Measurements from ENCODE around the gene MOB1B.
A peak's percentile ranks its signal among the peaks of the same experiment; 100 is the strongest.

The MOB1B gene

DNA sequence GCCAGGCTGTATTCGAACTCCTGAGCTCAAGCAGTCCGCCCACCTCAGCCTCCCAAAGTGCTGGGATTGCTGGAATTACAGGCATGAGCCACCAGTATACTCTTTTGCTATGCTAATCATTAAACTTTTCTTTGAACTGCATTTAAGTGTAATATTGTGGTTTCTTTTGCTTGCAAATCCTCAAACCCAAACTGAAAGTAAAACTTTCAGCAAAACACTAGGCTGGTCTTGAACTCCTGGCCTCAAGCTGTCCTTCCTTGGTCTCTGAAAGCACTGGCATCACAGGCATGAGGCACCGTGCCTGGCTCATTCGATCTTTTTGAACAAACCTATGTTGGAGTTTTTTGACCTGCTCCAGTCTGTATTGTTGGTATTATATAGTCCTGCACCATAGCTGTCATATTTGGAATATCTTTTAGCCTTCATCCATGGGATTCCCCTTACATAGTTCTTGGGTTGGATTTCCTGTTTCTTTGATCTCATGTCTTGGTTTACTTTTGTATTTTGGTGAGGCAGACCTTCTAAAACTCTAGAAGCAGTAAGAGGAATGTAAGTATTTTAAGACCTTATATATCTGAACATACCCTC is 34.1 kb downstream of the MOB1B start:
- Histone ChIP-seq H2BK5ac (ENCODE audit: low read length) (no peak overlapping the region), H3K56ac (ENCODE audit: low read length) (no peak overlapping the region), H3K4me3 (ENCODE audit: low read length) (no peak overlapping the region), H3K9ac (ENCODE audit: low read length) (no peak overlapping the region), H4K5ac (ENCODE audit: low read length) (no peak overlapping the region), H3K4ac (ENCODE audit: low read depth, low read length) (no peak overlapping the region), H3K36me3 (ENCODE audit: control insufficient read depth, insufficient read depth, low read length) (no peaks in the 10 kb centered on the region), H2AK5ac (ENCODE audit: low read length) (no peak overlapping the region), H3K79me1 (ENCODE audit: low read length) (peaks cover 9% of the 10 kb centered on the region), H4K8ac (ENCODE audit: low read depth, low read length) (no peak overlapping the region), H2BK120ac (ENCODE audit: low read depth, low read length) (no peak overlapping the region), H3K79me2 (ENCODE audit: control insufficient read depth, insufficient read depth, low read length) (peaks cover 19% of the 10 kb centered on the region), H3K27ac (ENCODE audit: low read depth, low read length) (no peak overlapping the region), H3K18ac (ENCODE audit: low read length) (no peak overlapping the region), H3K4me1 (ENCODE audit: control insufficient read depth, low read depth, low read length) (no peaks in the 10 kb centered on the region), H3K27me3 (ENCODE audit: insufficient read depth, low read length, poor library complexity) (no peaks in the 10 kb centered on the region), H3K4me2 (ENCODE audit: low read length) (no peak overlapping the region), H2BK15ac (replicated peaks; ENCODE audit: low read depth) (no peak overlapping the region), H3K23ac (ENCODE audit: low read length) (no peak overlapping the region)
- no CpG with 5 or more reads among the region's 4 CpGs for WGBS (ENCODE audit: extremely low coverage, insufficient coverage, low lambda C conversion rate)
- DNase-seq: no peak

DNA sequence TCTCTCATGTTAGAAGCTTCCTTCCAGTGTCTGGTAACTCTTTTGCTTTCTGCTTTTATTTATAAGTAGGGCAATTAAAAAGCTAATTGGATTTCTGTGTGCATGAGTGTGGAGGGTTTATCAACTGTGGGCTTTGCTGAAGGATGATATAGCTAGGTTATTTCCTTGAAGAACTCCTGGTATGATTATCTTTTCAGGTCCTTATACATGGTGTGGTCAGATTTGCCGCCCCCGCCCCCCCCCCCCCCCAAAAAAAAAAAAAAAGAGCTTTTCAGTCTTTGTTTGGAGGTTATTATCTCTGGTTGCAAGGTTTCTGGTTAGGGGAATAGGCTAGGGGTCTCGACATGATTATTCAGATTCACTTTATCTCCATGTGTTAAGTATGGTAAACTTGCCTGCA is 35.9 kb downstream of the MOB1B start:
- Histone ChIP-seq H2BK15ac (replicated peaks; ENCODE audit: low read depth) (no peak overlapping the region), H2BK120ac (ENCODE audit: low read depth, low read length) (no peak overlapping the region), H3K79me1 (ENCODE audit: low read length) (peaks cover 8% of the 10 kb centered on the region), H2BK5ac (ENCODE audit: low read length) (no peak overlapping the region), H4K8ac (ENCODE audit: low read depth, low read length) (no peak overlapping the region), H3K23ac (ENCODE audit: low read length) (no peak overlapping the region), H3K4ac (ENCODE audit: low read depth, low read length) (no peak overlapping the region), H3K4me2 (ENCODE audit: low read length) (no peak overlapping the region), H3K9ac (ENCODE audit: low read length) (no peak overlapping the region), H2AK5ac (ENCODE audit: low read length) (no peak overlapping the region), H3K56ac (ENCODE audit: low read length) (no peak overlapping the region), H3K36me3 (ENCODE audit: control insufficient read depth, insufficient read depth, low read length) (no peaks in the 10 kb centered on the region), H3K79me2 (ENCODE audit: control insufficient read depth, insufficient read depth, low read length) (peaks cover 15% of the 10 kb centered on the region), H3K27ac (ENCODE audit: low read depth, low read length) (no peak overlapping the region), H3K4me1 (ENCODE audit: control insufficient read depth, low read depth, low read length) (no peaks in the 10 kb centered on the region), H3K18ac (ENCODE audit: low read length) (no peak overlapping the region), H3K27me3 (ENCODE audit: insufficient read depth, low read length, poor library complexity) (no peaks in the 10 kb centered on the region), H3K4me3 (ENCODE audit: low read length) (no peak overlapping the region), H4K5ac (ENCODE audit: low read length) (no peak overlapping the region)
- no CpG with 5 or more reads among the region's 3 CpGs for WGBS (ENCODE audit: extremely low coverage, insufficient coverage, low lambda C conversion rate)
- no peak for DNase-seq

DNA sequence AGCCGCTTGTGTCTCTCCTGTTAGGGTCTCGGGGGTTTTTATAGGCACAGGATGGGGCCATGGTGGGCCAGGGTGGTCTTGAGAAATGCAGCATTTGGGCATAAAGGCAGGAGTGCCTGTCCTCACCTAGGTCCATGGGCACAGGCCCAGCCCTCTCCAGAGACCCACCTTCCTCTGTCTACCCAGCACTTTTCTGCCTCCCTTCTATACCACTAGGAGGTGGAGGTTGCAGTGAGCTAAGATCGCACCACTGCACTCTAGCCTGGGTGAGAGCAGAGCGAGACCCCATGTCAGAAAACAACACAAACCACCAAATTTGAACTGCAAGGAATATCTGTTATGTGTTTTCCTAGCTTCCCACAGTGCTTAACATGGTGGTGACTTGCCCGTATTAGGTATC is 38.0 kb downstream of the MOB1B start:
- DNase-seq: peak; percentile 35

DNA sequence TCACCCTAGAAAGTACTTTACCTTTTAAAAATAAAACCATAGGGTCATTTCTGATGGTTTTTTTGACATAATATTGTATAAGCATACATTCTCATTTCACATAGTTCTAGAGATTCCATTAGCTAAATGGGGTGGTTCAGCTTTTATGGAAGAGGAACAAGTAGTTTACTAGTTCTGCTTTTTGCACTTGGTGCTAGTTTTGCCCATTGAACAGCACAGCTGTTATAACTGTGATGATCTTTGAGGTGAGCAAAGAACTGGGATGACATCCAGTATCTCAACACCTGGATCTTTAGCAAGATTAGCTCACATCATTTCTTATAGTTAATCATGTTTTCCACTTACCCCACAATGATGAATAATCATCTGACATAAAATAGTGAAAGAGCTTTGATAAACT is 40.9 kb downstream of the MOB1B start:
- Histone ChIP-seq H3K27me3 (ENCODE audit: insufficient read depth, low read length, poor library complexity) (no peaks in the 10 kb centered on the region), H2BK120ac (ENCODE audit: low read depth, low read length) (no peak overlapping the region), H3K79me2 (ENCODE audit: control insufficient read depth, insufficient read depth, low read length) (peaks cover 11% of the 10 kb centered on the region), H3K18ac (ENCODE audit: low read length) (no peak overlapping the region), H3K4me1 (ENCODE audit: control insufficient read depth, low read depth, low read length) (no peaks in the 10 kb centered on the region), H3K23ac (ENCODE audit: low read length) (no peak overlapping the region), H3K4me2 (ENCODE audit: low read length) (no peak overlapping the region), H3K27ac (ENCODE audit: low read depth, low read length) (no peak overlapping the region), H2BK15ac (replicated peaks; ENCODE audit: low read depth) (no peak overlapping the region), H3K4me3 (ENCODE audit: low read length) (no peak overlapping the region), H4K8ac (ENCODE audit: low read depth, low read length) (no peak overlapping the region), H3K9ac (ENCODE audit: low read length) (no peak overlapping the region), H3K79me1 (ENCODE audit: low read length) (peaks cover 2% of the 10 kb centered on the region), H3K4ac (ENCODE audit: low read depth, low read length) (no peak overlapping the region), H4K5ac (ENCODE audit: low read length) (no peak overlapping the region), H2BK5ac (ENCODE audit: low read length) (no peak overlapping the region), H3K36me3 (ENCODE audit: control insufficient read depth, insufficient read depth, low read length) (no peaks in the 10 kb centered on the region), H3K56ac (ENCODE audit: low read length) (no peak overlapping the region), H2AK5ac (ENCODE audit: low read length) (no peak overlapping the region)
- no peak for DNase-seq

More for the DNA sequence above, 38.0 kb downstream of the MOB1B start:
- no peak overlapping the region for H2AK5ac ChIP-seq (ENCODE audit: low read length)
- no peak overlapping the region for H3K9ac ChIP-seq (ENCODE audit: low read length)
- H3K27ac ChIP-seq (ENCODE audit: low read depth, low read length): no peak overlapping the region
- H3K4me1 ChIP-seq (ENCODE audit: control insufficient read depth, low read depth, low read length): no peaks in the 10 kb centered on the region
- H3K18ac ChIP-seq (ENCODE audit: low read length): no peak overlapping the region
- no peaks in the 10 kb centered on the region for H3K36me3 ChIP-seq (ENCODE audit: control insufficient read depth, insufficient read depth, low read length)
- H3K4me3 ChIP-seq (ENCODE audit: low read length): no peak overlapping the region
- no peak overlapping the region for H4K8ac ChIP-seq (ENCODE audit: low read depth, low read length)
- no peak overlapping the region for H2BK15ac ChIP-seq (replicated peaks; ENCODE audit: low read depth)
- H3K27me3 ChIP-seq (ENCODE audit: insufficient read depth, low read length, poor library complexity): no peaks in the 10 kb centered on the region
- WGBS (ENCODE audit: extremely low coverage, insufficient coverage, low lambda C conversion rate): no CpG with 5 or more reads among the region's 5 CpGs
- peaks cover 6% of the 10 kb centered on the region for H3K79me1 ChIP-seq (ENCODE audit: low read length)
- H3K4me2 ChIP-seq (ENCODE audit: low read length): no peak overlapping the region
- H4K5ac ChIP-seq (ENCODE audit: low read length): no peak overlapping the region
- peaks cover 13% of the 10 kb centered on the region for H3K79me2 ChIP-seq (ENCODE audit: control insufficient read depth, insufficient read depth, low read length)
- H3K56ac ChIP-seq (ENCODE audit: low read length): no peak overlapping the region
- H2BK5ac ChIP-seq (ENCODE audit: low read length): no peak overlapping the region
- H3K4ac ChIP-seq (ENCODE audit: low read depth, low read length): no peak overlapping the region
- no peak overlapping the region for H2BK120ac ChIP-seq (ENCODE audit: low read depth, low read length)
- no peak overlapping the region for H3K23ac ChIP-seq (ENCODE audit: low read length)

DNA sequence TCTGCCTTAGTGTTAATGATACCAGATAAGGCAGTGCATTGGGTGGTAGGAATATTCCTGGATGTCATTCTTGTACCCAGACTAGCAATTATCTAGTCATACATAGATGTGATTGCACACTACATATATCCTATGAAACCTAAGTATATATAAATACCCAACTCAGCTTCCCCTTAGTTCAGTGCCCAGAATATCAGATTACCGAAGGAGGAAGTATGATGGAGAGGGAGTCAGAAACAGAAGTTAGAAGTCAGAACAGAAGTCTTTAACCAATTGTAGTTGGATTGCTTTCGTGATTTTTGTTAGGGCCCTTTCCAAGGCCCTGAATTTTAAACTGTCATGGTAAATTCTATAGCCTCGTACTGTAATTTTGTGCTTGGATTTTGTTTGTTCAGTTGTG is 42.9 kb downstream of the MOB1B start:
- Histone ChIP-seq H2BK15ac (replicated peaks; ENCODE audit: low read depth) (no peak overlapping the region), H3K4me2 (ENCODE audit: low read length) (no peak overlapping the region), H2BK120ac (ENCODE audit: low read depth, low read length) (no peak overlapping the region), H3K56ac (ENCODE audit: low read length) (no peak overlapping the region), H4K8ac (ENCODE audit: low read depth, low read length) (no peak overlapping the region), H3K27ac (ENCODE audit: low read depth, low read length) (no peak overlapping the region), H3K79me1 (ENCODE audit: low read length) (peaks cover 7% of the 10 kb centered on the region), H3K4me3 (ENCODE audit: low read length) (no peak overlapping the region), H3K36me3 (ENCODE audit: control insufficient read depth, insufficient read depth, low read length) (no peaks in the 10 kb centered on the region), H3K18ac (ENCODE audit: low read length) (no peak overlapping the region), H2BK5ac (ENCODE audit: low read length) (no peak overlapping the region), H3K23ac (ENCODE audit: low read length) (no peak overlapping the region), H2AK5ac (ENCODE audit: low read length) (no peak overlapping the region), H3K79me2 (ENCODE audit: control insufficient read depth, insufficient read depth, low read length) (peaks cover 14% of the 10 kb centered on the region), H3K4ac (ENCODE audit: low read depth, low read length) (no peak overlapping the region), H4K5ac (ENCODE audit: low read length) (no peak overlapping the region), H3K9ac (ENCODE audit: low read length) (no peak overlapping the region), H3K4me1 (ENCODE audit: control insufficient read depth, low read depth, low read length) (no peaks in the 10 kb centered on the region), H3K27me3 (ENCODE audit: insufficient read depth, low read length, poor library complexity) (no peaks in the 10 kb centered on the region)
- no CpG with 5 or more reads among the region's 3 CpGs for WGBS (ENCODE audit: extremely low coverage, insufficient coverage, low lambda C conversion rate)
- DNase-seq: no peak

DNA sequence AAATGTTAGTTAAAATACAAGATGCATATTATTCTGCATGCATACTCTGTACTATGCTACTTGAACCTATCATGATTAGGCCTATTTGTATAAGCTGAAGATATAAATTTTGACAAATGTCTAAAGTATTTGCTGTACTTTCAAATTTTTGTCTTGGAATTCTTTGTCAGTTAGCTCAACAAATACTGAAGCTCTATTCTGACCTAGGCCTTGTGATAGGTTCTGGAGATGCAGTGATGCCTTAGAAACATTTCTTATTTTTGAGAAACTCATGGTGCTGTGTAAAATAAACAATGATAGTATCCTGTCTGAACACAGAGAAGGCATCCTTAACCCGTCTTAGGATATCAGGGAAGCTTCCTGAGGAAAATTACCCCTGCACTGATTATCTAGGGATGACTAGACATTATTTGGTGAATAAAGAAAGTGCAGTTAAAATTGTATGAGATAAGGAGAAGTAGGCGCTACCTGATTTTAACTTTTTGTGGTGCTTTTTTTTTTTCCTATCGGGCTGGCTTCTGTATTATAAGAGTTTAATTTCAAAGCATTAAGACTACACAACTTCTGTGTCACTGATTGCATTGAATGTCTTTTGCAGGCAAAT is 43.4 kb downstream of the MOB1B start:
- no peaks in the 10 kb centered on the region for H3K27me3 ChIP-seq (ENCODE audit: insufficient read depth, low read length, poor library complexity)
- no peaks in the 10 kb centered on the region for H3K4me1 ChIP-seq (ENCODE audit: control insufficient read depth, low read depth, low read length)
- peaks cover 7% of the 10 kb centered on the region for H3K79me1 ChIP-seq (ENCODE audit: low read length)
- H3K36me3 ChIP-seq (ENCODE audit: control insufficient read depth, insufficient read depth, low read length): no peaks in the 10 kb centered on the region
- no peak overlapping the region for H4K8ac ChIP-seq (ENCODE audit: low read depth, low read length)
- no CpG with 5 or more reads among the region's 3 CpGs for WGBS (ENCODE audit: extremely low coverage, insufficient coverage, low lambda C conversion rate)
- no peak overlapping the region for H3K56ac ChIP-seq (ENCODE audit: low read length)
- H4K5ac ChIP-seq (ENCODE audit: low read length): no peak overlapping the region
- H3K9ac ChIP-seq (ENCODE audit: low read length): no peak overlapping the region
- peaks cover 13% of the 10 kb centered on the region for H3K79me2 ChIP-seq (ENCODE audit: control insufficient read depth, insufficient read depth, low read length)
- H2BK120ac ChIP-seq (ENCODE audit: low read depth, low read length): no peak overlapping the region
- no peak overlapping the region for H2BK5ac ChIP-seq (ENCODE audit: low read length)
- no peak overlapping the region for H3K23ac ChIP-seq (ENCODE audit: low read length)
- H3K4ac ChIP-seq (ENCODE audit: low read depth, low read length): no peak overlapping the region
- H3K4me3 ChIP-seq (ENCODE audit: low read length): no peak overlapping the region
- H3K4me2 ChIP-seq (ENCODE audit: low read length): no peak overlapping the region
- H3K27ac ChIP-seq (ENCODE audit: low read depth, low read length): no peak overlapping the region
- DNase-seq: no peak
- H2AK5ac ChIP-seq (ENCODE audit: low read length): no peak overlapping the region
- no peak overlapping the region for H3K18ac ChIP-seq (ENCODE audit: low read length)
- no peak overlapping the region for H2BK15ac ChIP-seq (replicated peaks; ENCODE audit: low read depth)

All from mesendoderm (in vitro differentiated cells).